Measurements from ENCODE around the gene LTBP1. TPM values are rescaled to one million over a fixed set of nuclear protein-coding genes. Genes with fewer than 3 reads are reported as not detected.
"Not testable (repeated sequence)": the region's sequence is repeated elsewhere in the genome, so short reads cannot be mapped to it uniquely, and the experiment has no call there.

LTBP1 gene
- total and polyA plus RNA-seq, 7 experiments from 2014 or later = 0.29 to 2.1 TPM; not detected in 5

DNA sequence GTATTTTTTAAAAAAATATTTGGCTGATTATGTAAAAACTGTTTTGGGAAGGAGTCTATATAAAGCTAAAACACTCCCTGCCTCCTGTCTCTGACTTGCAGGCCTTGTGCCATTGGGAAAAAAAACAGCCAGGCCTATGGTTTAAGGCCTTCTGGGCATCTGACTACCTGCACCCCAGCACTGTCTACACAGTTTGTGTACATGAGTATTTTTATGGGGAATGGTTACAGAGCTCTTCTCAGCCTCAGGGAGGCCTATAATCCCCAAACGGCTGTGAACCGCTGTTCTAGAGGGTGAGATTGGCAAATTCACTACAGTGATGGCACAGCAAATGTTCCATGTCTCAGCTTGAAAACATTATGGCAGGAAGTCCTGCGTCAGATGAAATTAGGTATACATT, 96.1 kb downstream of the LTBP1 start:
- Histone ChIP-seq H3K27me3 (ENCODE audit: control insufficient read depth in 2 of 2, insufficient read depth in 2 of 2, low read length in 2 of 2) (no peaks in the 10 kb centered on the region), H3K36me3 (ENCODE audit: control insufficient read depth in 2 of 3, insufficient read depth in 3 of 3, low read length in 3 of 3) (no peaks in the 10 kb centered on the region), H3K4me3 (ENCODE audit: low read length) (no peak overlapping the region), H3K27ac (ENCODE audit: low read depth, low read length) (no peak overlapping the region), H3K4me1 (ENCODE audit: control insufficient read depth in 2 of 2, insufficient read depth in 2 of 2, low read length in 2 of 2) (no peaks in the 10 kb centered on the region), H3K9me3 (ENCODE audit: control insufficient read depth in 2 of 3, low read length in 3 of 3) (no peaks in the 10 kb centered on the region)
- intact Hi-C loops (cut with micrococcal nuclease) = no loop called here
- no peak overlapping the region for H3K27ac Mint-ChIP-seq
- POLR2A ChIA-PET = no interaction called here
- H3K4me1 Mint-ChIP-seq = no peaks in the 10 kb centered on the region
- H3K27me3 Mint-ChIP-seq = peaks cover 4 to 8% (median 6%) of the 10 kb centered on the region in 5 donors
- DNase-seq (no peak), ATAC-seq (no peak)
- CTCF ChIA-PET = no interaction called here
- peaks cover 0 to 3% (median 0%) of the 10 kb centered on the region in 11 donors for H3K9me3 Mint-ChIP-seq
- H3K4me3 Mint-ChIP-seq = no peak overlapping the region
- no peaks in the 10 kb centered on the region for H3K36me3 Mint-ChIP-seq

DNA sequence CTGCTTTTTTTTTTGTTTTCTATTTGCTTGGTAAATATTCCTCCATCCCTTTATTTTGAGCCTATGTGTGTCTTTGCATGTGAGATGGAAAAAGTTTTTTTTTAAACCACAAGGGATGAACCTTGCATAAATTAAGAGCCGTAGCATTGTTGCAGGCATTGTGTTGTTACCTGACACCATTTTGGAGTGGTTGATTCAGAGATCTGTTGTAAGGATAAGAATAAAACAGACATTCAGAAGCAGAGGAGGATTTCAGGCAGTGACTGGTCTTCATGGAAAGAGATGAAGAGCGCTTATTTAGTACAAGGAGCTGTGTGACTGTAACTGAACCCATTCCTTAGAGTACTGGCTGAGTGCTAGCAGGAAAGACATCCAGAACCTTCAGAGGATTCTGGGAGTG, 101.2 kb downstream of the LTBP1 start:
- ATAC-seq = no peak
- H3K27me3 Mint-ChIP-seq = peaks cover 0 to 19% (median 8%) of the 10 kb centered on the region in 5 donors
- H3K27me3 ChIP-seq (ENCODE audit: control insufficient read depth in 2 of 2, insufficient read depth in 2 of 2, low read length in 2 of 2) = no peaks in the 10 kb centered on the region
- POLR2A ChIA-PET = no interaction called here
- no peak for DNase-seq
- no peaks in the 10 kb centered on the region for H3K4me1 ChIP-seq (ENCODE audit: control insufficient read depth in 2 of 2, insufficient read depth in 2 of 2, low read length in 2 of 2)
- no peak overlapping the region for H3K4me3 Mint-ChIP-seq
- H3K36me3 ChIP-seq (ENCODE audit: control insufficient read depth in 2 of 3, insufficient read depth in 3 of 3, low read length in 3 of 3) = no peaks in the 10 kb centered on the region
- no peak overlapping the region for H3K4me3 ChIP-seq (ENCODE audit: low read length)
- H3K36me3 Mint-ChIP-seq = no peaks in the 10 kb centered on the region
- no peak overlapping the region for H3K27ac Mint-ChIP-seq
- intact Hi-C loops (cut with micrococcal nuclease) = no loop called here
- peaks cover 0 to 3% (median 0%) of the 10 kb centered on the region in 11 donors for H3K9me3 Mint-ChIP-seq
- H3K27ac ChIP-seq (ENCODE audit: low read depth, low read length) = no peak overlapping the region
- H3K9me3 ChIP-seq (ENCODE audit: control insufficient read depth in 2 of 3, low read length in 3 of 3) = no peaks in the 10 kb centered on the region
- CTCF ChIA-PET = no interaction called here
- no peaks in the 10 kb centered on the region for H3K4me1 Mint-ChIP-seq

DNA sequence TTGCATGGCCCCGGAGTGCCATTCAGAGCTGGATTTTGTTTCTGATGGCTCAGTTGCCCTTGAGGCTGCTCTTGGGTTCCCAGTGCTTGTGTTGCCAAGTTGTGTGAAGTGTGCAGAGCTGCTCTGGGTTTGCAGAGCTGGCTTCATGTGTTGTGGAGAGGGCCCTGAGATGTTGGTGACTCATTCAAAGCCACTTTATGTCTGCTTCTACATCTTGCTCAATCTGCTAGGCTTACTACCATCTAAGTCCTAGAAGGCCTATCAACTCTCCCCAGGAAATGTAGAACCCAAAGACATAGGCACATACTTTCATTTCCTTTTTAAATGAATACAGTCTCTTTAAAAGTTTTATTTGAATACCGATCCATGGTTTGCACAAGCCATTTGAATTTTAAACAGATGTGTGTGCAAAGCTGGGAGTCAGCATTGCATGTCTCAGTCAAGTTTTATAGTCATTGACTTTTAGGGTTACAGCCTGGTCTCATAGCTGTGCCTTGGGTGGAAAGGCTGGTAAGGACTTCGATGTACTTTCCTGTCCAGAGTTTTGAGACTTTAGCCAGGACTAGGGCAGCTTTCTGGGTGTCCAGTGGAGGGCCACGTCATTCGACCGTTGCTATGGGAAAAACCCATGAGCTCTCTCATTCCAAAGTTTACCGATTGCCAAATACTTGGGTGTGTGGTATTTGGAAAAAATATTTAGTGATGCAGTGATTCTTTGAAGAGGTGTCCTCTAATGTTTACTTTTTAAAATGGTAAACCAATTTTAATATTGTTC, 105.0 kb downstream of the LTBP1 start:
- no peaks in the 10 kb centered on the region for H3K4me1 Mint-ChIP-seq
- CTCF ChIA-PET = interaction anchor here (0.7 kb wide), 1 partner anchor 56 kb away, joined by 3 read pairs; no protein-coding TSS in a partner anchor
- no peak for DNase-seq

DNA sequence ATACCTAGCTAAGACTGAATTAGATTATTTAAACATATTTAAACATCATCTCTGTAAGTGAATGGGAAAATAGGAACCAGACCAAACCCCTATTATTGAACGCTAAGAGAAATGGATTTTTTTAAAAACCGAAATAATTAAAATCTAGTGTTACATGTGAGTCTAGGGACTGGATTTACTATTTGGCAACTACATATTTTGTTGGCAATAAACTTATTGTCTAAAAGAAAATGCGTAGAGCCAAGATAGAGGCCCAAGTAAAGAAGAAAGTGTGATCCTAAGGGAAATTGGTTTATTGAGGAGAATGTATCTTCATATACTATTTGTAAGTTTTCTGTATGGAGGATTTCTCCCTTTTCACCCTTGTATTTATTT, 105.6 kb downstream of the LTBP1 start:
- DNase-seq = no peak
- H3K36me3 Mint-ChIP-seq = no peaks in the 10 kb centered on the region
- H3K4me3 ChIP-seq (ENCODE audit: low read length) = no peak overlapping the region
- ChIA-PET POLR2A (no interaction called here), CTCF (no interaction called here)
- no peaks in the 10 kb centered on the region for H3K4me1 Mint-ChIP-seq
- no peaks in the 10 kb centered on the region for H3K9me3 ChIP-seq (ENCODE audit: control insufficient read depth in 2 of 3, low read length in 3 of 3)
- H3K27me3 ChIP-seq (ENCODE audit: control insufficient read depth in 2 of 2, insufficient read depth in 2 of 2, low read length in 2 of 2) = no peaks in the 10 kb centered on the region
- no peak for ATAC-seq
- intact Hi-C loops (cut with micrococcal nuclease) = no loop called here
- H3K27me3 Mint-ChIP-seq = peaks cover 0 to 16% (median 5%) of the 10 kb centered on the region in 5 donors
- H3K4me1 ChIP-seq (ENCODE audit: control insufficient read depth in 2 of 2, insufficient read depth in 2 of 2, low read length in 2 of 2) = no peaks in the 10 kb centered on the region
- peaks cover 0 to 4% (median 0%) of the 10 kb centered on the region in 11 donors for H3K9me3 Mint-ChIP-seq
- no peaks in the 10 kb centered on the region for H3K36me3 ChIP-seq (ENCODE audit: control insufficient read depth in 2 of 3, insufficient read depth in 3 of 3, low read length in 3 of 3)
- H3K27ac ChIP-seq (ENCODE audit: low read depth, low read length) = no peak overlapping the region
- H3K27ac Mint-ChIP-seq = no peak overlapping the region
- no peak overlapping the region for H3K4me3 Mint-ChIP-seq

More for the DNA sequence above, 105.0 kb downstream of the LTBP1 start:
- Histone ChIP-seq H3K27me3 (ENCODE audit: control insufficient read depth in 2 of 2, insufficient read depth in 2 of 2, low read length in 2 of 2) (no peaks in the 10 kb centered on the region), H3K27ac (ENCODE audit: low read depth, low read length) (no peak overlapping the region), H3K36me3 (ENCODE audit: control insufficient read depth in 2 of 3, insufficient read depth in 3 of 3, low read length in 3 of 3) (no peaks in the 10 kb centered on the region), H3K4me1 (ENCODE audit: control insufficient read depth in 2 of 2, insufficient read depth in 2 of 2, low read length in 2 of 2) (no peaks in the 10 kb centered on the region), H3K9me3 (ENCODE audit: control insufficient read depth in 2 of 3, low read length in 3 of 3) (no peaks in the 10 kb centered on the region), H3K4me3 (ENCODE audit: low read length) (no peak overlapping the region)
- H3K4me3 Mint-ChIP-seq = no peak overlapping the region
- intact Hi-C loops (cut with micrococcal nuclease) = no loop called here
- H3K36me3 Mint-ChIP-seq = no peaks in the 10 kb centered on the region
- peaks cover 0 to 2% (median 0%) of the 10 kb centered on the region in 11 donors for H3K9me3 Mint-ChIP-seq
- peaks cover 0 to 19% (median 8%) of the 10 kb centered on the region in 5 donors for H3K27me3 Mint-ChIP-seq
- H3K27ac Mint-ChIP-seq = no peak overlapping the region
- POLR2A ChIA-PET = no interaction called here
- peak; percentile 14 for ATAC-seq

DNA sequence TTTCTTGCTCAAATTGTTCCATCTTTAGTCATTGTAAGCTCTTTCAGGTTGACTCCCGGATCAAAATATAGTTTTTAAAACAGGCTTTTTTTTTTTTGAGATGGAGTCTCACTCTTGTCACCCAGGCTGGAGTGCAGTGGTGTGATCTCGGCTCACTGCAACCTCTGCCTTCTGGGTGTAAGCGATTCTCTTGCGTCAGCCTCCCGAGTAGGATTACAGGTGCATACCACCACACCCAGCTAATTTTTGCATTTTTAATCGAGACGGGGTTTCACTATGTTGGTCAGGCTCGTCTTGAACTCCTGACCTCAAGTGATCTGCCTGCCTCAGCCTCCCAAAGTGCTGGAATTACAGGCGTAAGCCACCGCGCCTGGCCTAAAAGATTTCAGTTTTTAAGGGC, 106.0 kb downstream of the LTBP1 start:
- DNase-seq = not testable (repeated sequence)

DNA sequence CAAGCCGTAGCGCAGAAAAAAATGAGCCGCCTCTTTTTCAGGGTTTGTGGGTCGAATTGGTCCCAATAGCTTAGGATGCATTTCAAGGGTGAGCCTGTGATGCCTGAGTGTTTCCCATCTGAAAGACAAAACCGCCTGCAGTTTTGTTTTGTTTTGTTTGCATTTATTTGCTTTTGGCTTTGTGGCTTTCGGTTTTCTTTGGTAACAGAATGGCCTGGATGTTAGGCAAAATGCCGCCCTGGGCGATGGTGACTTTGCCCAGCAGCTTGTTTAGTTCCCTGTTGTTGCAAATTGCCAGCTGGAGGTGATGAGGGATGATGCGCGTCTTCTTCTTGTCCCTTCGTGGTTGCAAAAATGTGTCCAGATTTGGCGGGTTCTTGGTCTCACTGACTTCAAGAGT, 109.4 kb downstream of the LTBP1 start:
- intact Hi-C loops (cut with micrococcal nuclease) = no loop called here
- H3K4me1 Mint-ChIP-seq = no peaks in the 10 kb centered on the region
- Histone ChIP-seq H3K4me1 (ENCODE audit: control insufficient read depth in 2 of 2, insufficient read depth in 2 of 2, low read length in 2 of 2) (no peaks in the 10 kb centered on the region), H3K9me3 (ENCODE audit: control insufficient read depth in 2 of 3, low read length in 3 of 3) (no peaks in the 10 kb centered on the region), H3K4me3 (ENCODE audit: low read length) (no peak overlapping the region), H3K36me3 (ENCODE audit: control insufficient read depth in 2 of 3, insufficient read depth in 3 of 3, low read length in 3 of 3) (no peaks in the 10 kb centered on the region), H3K27ac (ENCODE audit: low read depth, low read length) (no peak overlapping the region), H3K27me3 (ENCODE audit: control insufficient read depth in 2 of 2, insufficient read depth in 2 of 2, low read length in 2 of 2) (no peaks in the 10 kb centered on the region)
- ChIA-PET CTCF (no interaction called here), POLR2A (no interaction called here)
- DNase-seq = no peak
- no peaks in the 10 kb centered on the region for H3K36me3 Mint-ChIP-seq
- peaks cover 0 to 4% (median 0%) of the 10 kb centered on the region in 11 donors for H3K9me3 Mint-ChIP-seq
- no peak overlapping the region for H3K4me3 Mint-ChIP-seq
- H3K27ac Mint-ChIP-seq = no peak overlapping the region
- ATAC-seq = no peak
- H3K27me3 Mint-ChIP-seq = peaks cover 0 to 16% (median 0%) of the 10 kb centered on the region in 5 donors

More for the DNA sequence above, 106.0 kb downstream of the LTBP1 start:
- CTCF ChIA-PET; H3K4me1 ChIP-seq (ENCODE audit: control insufficient read depth in 2 of 2, insufficient read depth in 2 of 2, low read length in 2 of 2); H3K27me3 ChIP-seq (ENCODE audit: control insufficient read depth in 2 of 2, insufficient read depth in 2 of 2, low read length in 2 of 2); H3K9me3 Mint-ChIP-seq; ATAC-seq; H3K4me3 Mint-ChIP-seq; H3K36me3 ChIP-seq (ENCODE audit: control insufficient read depth in 2 of 3, insufficient read depth in 3 of 3, low read length in 3 of 3); H3K4me3 ChIP-seq (ENCODE audit: low read length); H3K9me3 ChIP-seq (ENCODE audit: control insufficient read depth in 2 of 3, low read length in 3 of 3); H3K4me1 Mint-ChIP-seq; intact Hi-C loops (cut with micrococcal nuclease); H3K36me3 Mint-ChIP-seq; H3K27ac Mint-ChIP-seq; H3K27ac ChIP-seq (ENCODE audit: low read depth, low read length); POLR2A ChIA-PET: not testable (repeated sequence)
- peaks cover 0 to 11% (median 3%) of the 10 kb centered on the region in 5 donors for H3K27me3 Mint-ChIP-seq

All from naive thymus-derived CD4-positive, alpha-beta T cell (primary cell).